Vagina (tissue), 2 donors: ENCODE data around the gene OR5P2.
"Not testable (repeated sequence)": the region's sequence is repeated elsewhere in the genome, so short reads cannot be mapped to it uniquely, and the experiment has no call there.

ENCODE experiments used
- POLR2AphosphoS5 ChIP-seq, 2 donors: sonication (generic); formaldehyde crosslinking; IDR thresholded peaks; one replicate each; pipeline ENCODE4 v1.9.0; 2017; ENCODE audit warnings: antibody characterized with exemption in 2 of 2, mild to moderate bottlenecking in 2 of 2, low read depth in 1 of 2; ENCODE audit not compliant: insufficient read depth in 1 of 2
- TF ChIP-seq, protein P1 (sequence below), 3 experiments: fragments of 450-650 bp in 2 of 3; fragments of 200-600 bp in 1 of 3; sonication (generic) in 1 of 3; IDR thresholded peaks; one replicate each; pipeline ENCODE4 v1.5.1; 2017 to 2019; ENCODE audit warnings: antibody characterized with exemption in 3 of 3, mild to moderate bottlenecking in 2 of 3, moderate library complexity in 2 of 3

GRCh38 chr11:7764301-7764700 lies 32.4 kb downstream of the OR5P2 start:
- TF ChIP-seq, protein P1, sequence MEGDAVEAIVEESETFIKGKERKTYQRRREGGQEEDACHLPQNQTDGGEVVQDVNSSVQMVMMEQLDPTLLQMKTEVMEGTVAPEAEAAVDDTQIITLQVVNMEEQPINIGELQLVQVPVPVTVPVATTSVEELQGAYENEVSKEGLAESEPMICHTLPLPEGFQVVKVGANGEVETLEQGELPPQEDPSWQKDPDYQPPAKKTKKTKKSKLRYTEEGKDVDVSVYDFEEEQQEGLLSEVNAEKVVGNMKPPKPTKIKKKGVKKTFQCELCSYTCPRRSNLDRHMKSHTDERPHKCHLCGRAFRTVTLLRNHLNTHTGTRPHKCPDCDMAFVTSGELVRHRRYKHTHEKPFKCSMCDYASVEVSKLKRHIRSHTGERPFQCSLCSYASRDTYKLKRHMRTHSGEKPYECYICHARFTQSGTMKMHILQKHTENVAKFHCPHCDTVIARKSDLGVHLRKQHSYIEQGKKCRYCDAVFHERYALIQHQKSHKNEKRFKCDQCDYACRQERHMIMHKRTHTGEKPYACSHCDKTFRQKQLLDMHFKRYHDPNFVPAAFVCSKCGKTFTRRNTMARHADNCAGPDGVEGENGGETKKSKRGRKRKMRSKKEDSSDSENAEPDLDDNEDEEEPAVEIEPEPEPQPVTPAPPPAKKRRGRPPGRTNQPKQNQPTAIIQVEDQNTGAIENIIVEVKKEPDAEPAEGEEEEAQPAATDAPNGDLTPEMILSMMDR (IDR thresholded peaks at IDR 0.05) = not testable (repeated sequence)
- not testable (repeated sequence) for TF ChIP-seq POLR2AphosphoS5 (IDR thresholded peaks at IDR 0.05; ENCODE audit: insufficient read depth in 1 of 2, low read depth in 1 of 2)
